Activated CD4-positive, alpha-beta T cell treated with anti-CD3 and anti-CD28 coated beads, Interleukin-10, Interleukin-2, amounts not matched to agents 100 ng/mL and 50 ng/mL, durations not matched to agents 16 hours and 8 hours (primary cell): ENCODE measurements around the gene LDAH.
"Not testable (repeated sequence)": the region's sequence is repeated elsewhere in the genome, so short reads cannot be mapped to it uniquely, and the experiment has no call there.

Experiments
- DNase-seq: peaks from one replicate; pipeline ENCODE4 v3.0.0-alpha.2; 2020

Gene LDAH

GRCh38 chr2:20717641-20718040, 105.3 kb downstream of the LDAH start:
- DNase-seq = no peak

DNA sequence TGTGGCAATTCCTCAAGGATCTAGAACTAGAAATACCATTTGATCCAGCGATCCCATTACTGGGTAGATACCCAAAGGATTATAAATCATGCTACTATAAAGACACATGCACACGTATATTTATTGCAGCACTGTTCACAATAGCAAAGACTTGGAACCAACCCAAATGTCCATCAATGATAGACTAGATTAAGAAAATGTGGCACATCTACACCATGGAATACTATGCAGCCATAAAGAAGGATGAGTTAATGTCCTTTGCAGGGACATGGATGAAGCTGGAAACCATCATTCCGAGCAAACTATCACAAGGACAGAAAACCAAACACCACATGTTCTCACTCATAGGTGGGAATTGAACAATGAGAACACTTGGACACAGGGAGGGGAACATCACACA, 106.7 kb downstream of the LDAH start:
- not testable (repeated sequence) for DNase-seq

DNA sequence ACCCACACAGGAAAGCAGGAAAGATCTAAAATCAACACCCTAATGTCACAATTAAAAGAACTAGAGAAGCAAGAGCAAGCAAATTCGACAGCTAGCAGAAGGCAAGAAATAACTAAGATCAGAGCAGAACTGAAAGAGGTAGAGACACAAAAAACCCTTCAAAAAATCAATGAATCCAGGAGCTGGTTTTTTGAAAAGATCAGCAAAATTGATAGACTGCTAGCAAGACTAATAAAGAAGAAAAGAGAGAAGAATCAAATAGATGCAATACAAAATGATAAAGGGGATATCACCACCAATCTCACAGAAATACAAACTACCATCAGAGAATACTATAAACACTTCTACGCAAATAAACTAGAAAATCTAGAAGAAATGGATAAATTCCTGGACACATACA, 108.5 kb downstream of the LDAH start:
- DNase-seq = not testable (repeated sequence)

GRCh38 chr2:20713585-20713984, 109.3 kb downstream of the LDAH start:
- not testable (repeated sequence) for DNase-seq

DNA sequence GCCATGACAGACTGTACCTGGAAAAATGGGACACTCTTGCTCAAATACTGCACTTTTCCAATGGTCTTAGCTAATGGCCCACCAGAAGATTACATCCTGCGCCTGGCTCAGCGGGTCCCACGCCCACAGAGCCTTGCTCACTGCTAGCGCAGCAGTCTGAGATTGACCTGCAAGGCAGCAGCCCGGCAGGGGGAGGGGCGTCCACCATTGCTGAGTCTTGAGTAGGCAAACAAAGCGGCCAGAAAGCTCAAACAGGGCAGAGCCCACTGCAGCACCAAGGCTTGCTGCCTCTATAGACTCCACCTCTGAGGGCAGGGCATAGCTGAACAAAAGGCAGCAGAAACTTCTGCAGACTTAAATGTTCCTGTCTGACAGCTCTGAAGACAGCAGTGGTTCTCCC, 111.3 kb downstream of the LDAH start:
- not testable (repeated sequence) for DNase-seq

DNA sequence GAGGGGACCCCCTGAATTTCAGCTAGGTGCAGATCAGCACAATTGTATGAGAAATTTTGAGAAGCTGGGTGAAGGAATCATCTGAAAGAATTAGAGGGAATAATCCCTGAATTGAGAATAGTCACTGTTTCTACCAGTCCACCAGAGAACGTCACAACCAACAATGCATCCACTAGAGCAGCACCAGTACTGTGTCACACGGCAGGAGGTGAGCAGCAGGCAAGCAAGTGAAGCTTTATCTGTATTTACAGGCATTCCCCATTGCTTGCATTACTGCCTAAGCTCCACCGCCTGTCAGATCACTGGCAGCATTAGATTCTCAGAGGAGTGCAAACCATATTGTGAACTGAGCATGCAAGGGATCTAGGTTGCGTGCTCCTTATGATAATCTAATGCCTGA, 115.3 kb downstream of the LDAH start:
- no peak for DNase-seq

DNA sequence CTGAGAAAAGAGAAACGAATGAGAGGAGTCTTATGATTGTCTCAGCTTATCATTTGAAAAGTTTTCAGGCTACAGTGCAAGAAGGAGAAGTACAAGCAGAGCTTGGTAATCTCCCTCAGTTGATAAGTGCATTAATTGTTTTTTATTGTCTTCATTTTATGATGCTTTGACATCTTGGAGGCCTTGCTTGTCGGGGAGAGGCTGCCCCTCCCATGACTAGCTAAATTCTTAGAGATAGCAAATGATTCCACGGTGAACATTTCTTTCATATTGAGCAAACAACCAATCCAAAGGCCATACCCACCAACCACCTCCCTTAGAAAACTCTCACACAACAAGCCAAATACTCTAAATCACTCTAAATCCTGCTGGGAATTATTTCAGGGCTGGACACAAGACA, 116.1 kb downstream of the LDAH start:
- no peak for DNase-seq

DNA sequence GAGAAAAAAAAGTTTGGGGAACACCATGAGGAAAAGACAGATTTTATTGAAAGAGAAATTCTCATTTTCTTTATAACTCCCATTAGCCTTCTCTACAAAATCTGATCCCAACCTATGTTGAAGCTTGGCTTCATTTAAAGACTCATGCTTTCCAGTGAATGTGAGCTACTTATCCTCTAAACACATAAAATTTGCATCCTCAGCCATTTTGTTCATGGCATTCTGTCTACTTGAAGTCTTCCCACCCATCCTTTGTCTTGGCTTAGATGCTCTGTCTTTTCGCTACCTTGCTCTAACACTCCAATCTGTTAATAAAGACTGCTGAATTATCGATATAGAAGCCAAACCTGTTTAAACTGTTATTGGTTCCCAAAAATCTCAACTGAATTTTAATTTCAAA, 116.7 kb downstream of the LDAH start:
- DNase-seq = no peak

DNA sequence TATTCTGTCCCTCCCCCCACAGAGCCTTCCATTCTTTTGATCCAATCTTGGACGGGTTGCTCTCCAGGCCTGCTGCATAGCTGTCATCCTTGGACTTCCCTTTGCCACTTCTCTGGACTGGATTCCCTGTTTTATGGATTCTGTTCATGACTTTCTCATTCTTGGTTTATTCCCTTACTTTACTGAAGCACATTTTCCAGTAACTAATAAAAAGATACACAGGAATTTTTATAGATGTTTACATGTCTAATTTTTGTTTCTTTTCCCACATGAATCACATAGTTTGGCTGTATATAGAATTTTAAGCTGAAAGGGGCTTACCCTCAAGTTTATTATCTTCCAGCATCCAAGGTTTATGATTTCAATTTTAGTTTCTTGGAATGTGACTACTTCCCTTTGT, 118.0 kb downstream of the LDAH start:
- no peak for DNase-seq

DNA sequence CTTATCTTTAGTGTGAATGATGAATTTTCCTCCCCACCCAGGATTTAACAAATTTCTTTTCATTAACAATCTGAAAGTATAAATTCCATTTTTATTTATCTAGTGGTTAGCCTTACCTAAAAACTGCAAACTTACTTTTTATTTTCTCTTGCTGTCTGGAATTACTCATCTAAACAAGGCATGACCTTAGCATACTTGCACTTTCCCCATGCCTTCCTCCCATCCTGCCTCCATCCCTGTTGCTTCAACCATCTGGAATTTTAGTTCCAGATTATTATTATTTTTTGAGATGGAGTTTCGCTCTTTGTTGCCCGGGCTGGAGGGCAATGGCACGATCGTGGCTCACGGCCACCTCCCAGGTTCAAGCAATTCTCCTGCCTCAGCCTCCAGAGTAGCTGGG, 120.3 kb downstream of the LDAH start:
- DNase-seq = no peak

DNA sequence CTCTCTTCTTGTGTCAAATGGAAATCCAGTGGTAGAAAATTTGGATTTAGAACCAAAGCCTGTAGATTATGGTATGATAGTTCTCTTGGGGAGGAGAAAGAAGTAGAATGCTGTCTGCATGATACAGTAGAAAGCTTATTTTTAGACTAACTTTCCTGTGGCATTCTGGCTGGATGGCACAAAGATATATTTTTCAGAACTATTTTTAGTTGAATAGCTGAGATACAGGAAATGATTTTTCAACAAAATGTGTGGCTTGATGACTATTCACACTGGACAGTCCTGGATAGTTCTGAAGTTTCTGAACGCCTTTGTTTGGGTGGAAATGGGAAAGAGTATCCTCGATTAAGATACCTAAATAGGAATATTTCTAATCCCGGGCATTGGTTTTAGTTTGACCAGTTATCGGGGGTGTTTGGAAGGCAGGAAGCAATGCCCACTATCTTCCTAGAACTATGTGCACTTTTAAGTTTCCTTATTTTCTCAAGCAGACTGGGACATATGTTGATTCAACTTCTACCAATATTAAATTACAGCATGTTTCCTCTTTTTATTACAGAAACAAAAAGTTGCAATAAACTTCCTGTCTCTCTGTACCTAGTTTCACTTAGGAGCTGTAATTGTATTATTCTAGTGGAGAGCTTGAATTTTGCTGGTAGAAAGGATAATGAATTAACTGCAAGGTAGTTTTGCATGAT, 123.8 kb downstream of the LDAH start:
- no peak for DNase-seq

GRCh38 chr2:20697322-20697934, 125.5 kb downstream of the LDAH start:
- DNase-seq = no peak

- DNase-seq = no peak
These were observed 126.5 kb downstream of the LDAH start for GRCh38 chr2:20696366-20696765.

- no peak for DNase-seq
These were observed 129.6 kb downstream of the LDAH start for GRCh38 chr2:20693317-20693716.

DNA sequence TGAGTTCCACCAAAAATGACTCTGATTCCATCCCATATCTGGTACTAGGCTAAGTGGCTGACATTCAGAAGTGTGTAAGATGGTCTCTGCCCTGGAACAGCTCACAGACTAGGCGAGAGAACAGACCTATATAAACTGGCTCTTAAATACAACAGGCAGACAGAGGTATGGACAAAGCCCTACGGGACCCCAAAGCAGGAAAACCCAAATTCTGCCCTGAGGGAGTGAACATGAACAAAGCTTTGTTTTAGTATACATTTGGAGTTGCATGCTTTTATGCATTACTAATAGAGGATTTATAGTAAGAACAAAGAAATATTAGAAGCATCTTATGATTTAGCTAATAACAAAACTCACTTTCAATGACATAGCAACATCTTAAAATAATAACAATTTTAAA, 130.8 kb downstream of the LDAH start:
- DNase-seq = no peak

- DNase-seq = no peak
These were observed 131.7 kb downstream of the LDAH start for GRCh38 chr2:20691076-20691734.

DNA sequence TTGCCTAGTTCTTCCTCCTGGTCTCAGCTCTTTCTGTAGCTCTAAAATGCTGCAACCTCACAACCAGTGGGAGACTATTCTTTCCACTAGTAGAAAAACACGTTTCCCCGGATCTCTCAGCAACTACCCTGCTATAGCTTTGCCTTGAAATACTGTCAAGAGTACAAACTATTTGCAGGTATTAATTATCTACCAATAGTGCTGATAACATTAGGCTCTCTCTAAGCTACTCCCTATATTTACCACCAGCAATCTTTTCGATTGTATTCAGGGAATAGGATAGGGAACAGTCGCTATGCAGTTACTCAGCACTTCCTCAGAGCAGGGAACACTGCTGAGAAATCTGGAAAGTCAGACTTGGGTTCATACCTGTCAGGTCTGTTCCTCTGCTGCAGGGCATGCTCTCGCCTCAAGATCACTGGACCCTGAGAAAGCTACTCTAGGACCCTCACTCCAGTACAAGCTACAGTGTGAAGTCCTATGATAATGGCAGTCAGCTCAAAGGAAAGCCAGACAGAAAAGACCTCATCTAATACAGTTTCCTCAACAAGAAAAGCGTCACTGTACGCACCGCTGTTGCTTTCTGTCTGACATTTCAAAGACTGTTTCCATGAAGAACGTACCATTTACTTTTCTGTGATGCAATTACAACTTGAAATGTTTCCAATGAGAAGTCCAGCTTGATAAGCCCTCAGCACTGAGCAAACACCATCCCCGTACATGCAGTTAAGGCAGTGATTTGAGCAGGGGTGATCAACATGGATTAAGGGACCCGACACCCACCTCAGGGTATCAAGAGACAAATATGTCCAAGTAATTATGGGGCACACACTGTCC, 133.3 kb downstream of the LDAH start:
- no peak for DNase-seq

DNA sequence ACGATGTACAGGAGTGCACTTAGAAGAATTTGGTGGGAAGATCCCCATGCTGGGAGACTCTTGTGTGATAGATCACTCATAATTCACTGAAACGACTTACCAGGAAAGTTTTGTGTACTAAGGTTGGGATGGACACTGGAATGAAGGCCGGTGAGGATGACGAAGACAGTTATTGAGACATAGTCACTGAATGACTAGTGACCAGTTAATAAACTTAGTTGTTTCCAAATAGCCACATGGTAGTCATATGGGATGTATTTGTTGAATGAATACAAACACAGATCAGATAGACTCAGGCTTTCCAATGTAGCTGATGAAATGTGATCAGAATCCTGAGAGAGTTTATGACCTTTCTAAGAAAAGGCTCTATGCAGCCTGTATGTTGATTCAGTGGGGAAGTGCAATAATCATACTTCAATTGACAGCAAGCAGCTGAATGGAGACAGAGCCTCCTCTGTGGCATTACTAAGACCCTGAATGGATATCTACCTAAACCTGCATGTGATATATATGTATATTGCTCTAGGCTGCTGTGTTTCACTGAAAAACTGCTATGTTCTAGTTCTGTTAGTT, 135.6 kb downstream of the LDAH start:
- DNase-seq = no peak

DNA sequence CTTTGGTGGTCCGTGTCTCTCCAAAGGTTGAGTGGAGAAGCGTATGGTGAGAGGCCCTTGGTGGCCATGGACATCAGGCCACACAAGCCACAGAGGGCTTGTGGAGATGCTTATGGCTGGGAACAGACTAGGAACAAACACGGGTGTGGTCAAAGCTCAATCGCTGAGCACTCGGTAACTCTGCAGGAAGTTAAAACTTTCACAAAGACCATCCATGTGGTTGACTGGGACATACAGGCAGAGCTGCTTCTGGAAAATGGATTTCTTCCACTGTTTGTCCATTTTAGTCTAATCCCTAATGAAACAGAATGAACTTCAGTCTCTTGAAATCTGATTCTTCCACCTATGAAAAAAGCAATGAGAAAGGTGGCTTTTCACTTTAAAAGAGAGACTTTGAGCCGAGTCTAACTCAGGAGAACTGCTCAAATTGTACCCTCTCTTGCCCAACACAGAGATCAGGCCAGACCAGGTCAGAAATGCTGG, 138.3 kb downstream of the LDAH start:
- DNase-seq = no peak

DNA sequence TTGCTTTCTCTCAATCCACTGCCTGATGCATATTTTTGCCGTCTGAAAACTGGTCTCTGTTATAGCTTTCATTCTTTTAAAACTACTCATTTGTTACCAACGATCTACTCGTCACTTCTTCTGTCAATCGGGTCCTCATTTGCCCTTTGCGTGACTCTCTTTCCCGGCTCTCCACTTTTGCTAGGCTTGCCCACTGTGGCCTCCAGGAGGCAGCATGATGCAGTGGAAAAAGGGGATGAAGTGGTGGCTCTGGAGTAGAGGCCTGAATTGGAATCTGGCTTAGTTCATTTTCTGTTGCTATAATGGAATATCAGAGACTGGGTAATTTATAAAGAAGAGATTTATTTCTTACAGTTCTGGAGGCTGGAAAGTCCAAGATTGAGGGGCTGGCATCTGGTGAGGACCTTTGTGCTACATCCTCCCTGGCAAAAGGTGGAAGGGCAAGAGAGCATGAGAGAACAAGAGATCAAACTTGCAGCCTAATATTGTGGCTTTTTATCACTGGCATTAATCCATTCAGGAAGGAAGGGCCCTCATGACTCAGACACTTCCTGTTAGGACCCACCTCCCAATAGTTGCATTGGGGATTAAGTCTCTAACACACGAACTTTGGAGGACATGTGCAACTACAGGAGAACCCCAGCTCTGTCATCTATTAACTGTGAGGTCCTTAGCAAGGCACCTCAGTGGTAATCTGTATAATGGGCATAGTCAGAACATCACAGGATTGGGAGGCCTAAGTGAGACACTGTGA, 140.6 kb downstream of the LDAH start:
- no peak for DNase-seq

DNA sequence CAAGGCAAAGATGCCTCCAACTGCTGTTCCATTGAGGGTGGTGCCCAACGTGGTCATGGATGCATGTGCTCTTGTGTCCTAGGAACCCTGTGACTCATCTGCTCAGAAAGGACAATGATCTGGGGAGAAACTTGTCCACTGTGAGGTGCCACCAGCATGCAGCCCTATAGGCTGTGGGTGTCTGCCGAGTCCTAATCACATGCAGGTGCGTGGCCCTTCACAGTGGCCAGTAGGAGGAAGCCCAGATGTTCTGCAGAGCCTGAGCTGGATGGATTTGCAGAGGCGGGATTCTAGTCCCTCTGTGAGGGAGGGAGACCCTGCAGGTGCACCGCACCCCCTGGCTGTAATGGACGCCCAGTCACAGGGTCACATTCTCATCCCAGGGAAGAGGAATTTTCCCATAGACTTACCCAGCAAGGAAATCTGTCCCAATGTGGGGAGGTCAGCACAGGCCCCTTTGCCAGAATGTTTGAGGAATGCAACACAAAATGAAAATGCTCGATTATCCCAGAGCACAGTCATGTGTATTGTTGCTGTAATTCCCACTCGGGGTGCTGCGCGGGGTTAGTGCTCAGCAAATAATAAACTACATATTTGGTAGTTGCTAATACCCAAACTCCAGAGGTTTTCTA, 142.0 kb downstream of the LDAH start:
- no peak for DNase-seq

DNA sequence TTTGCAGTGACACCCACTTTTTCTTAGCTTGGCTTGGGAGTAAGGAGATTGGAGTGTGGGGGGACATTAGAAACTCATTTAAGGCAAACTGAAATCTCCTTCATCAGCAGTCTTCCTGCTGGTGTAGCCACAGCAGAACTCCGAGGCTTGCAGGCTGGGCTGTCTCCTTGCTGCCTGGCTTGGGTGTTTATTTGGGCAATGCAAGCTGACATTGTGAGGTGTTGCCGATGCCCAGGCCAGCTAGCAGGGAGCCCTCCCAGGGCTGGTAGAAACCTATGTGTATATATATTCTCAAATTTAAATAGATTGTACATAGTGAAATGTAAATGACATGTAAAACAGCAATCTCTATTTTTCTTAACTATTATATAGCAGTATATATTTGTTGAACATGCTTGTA, 144.1 kb downstream of the LDAH start:
- DNase-seq = no peak
